Stimulated activated CD4-positive, alpha-beta T cell treated with anti-CD3 and anti-CD28 coated beads, Interleukin-15, amount 100 ng/mL, for 24 hours (primary cell): ENCODE measurements around the gene DNAJC3.
A peak's percentile ranks its signal among the peaks of the same experiment; 100 is the strongest.
"Not testable (repeated sequence)": the region's sequence is repeated elsewhere in the genome, so short reads cannot be mapped to it uniquely, and the experiment has no call there.

Experiments
- DNase-seq: peaks from one replicate; pipeline ENCODE4 v3.0.0-alpha.2; 2020

DNAJC3 gene

DNA sequence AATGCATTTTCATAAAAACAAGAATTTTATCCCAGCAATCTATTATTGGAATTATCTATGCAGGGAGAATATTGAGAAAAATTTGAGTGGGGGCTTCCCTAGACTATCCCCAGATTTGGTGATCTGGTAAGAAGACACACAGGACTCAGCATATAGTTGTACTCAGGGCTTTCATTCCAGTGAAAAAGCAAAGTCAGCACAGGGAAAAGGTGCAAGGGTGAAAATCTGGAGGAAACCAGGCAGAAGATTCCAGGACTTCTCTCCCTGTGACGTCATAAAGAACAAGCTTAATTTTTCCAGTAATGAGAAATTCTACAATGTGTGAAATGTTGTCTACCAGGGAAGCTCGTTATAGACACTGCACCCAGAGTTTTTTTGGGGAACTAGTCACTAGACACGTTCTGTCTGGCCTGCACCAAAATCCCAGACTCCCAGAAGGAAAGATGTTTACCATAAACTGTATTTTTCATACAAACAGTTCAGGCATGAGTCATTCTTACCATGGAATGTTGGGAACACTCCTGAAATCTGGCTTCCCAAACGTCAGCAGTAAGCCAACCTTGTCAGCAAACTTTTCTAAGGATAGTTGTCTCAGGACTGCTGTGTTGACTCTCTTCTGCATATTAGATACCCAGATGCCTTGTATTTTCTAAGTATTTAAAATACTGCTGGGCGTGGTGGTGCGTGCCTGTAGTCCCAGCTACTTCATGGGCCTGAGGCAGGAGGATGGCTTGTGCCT is 107.4 kb downstream of the DNAJC3 start:
- DNase-seq: no peak

DNA sequence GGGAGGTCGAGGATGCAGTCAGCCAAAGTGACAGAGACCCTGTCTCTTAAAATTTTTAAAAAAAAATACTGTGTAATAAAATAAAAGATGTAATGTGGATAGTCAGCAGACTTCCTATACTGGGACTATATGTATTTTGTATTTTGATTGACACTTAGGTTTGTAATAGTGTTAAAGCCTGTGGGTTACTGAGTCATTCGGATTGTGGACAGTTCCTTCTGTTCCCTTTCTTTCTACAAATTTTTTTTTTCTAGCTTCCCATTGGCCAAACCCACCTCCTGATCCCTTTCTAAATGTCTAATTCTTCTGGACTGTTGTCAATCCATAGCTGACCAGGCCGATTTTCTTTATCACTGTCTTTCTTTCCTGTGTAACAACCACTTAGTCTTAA is 108.0 kb downstream of the DNAJC3 start:
- no peak for DNase-seq

DNA sequence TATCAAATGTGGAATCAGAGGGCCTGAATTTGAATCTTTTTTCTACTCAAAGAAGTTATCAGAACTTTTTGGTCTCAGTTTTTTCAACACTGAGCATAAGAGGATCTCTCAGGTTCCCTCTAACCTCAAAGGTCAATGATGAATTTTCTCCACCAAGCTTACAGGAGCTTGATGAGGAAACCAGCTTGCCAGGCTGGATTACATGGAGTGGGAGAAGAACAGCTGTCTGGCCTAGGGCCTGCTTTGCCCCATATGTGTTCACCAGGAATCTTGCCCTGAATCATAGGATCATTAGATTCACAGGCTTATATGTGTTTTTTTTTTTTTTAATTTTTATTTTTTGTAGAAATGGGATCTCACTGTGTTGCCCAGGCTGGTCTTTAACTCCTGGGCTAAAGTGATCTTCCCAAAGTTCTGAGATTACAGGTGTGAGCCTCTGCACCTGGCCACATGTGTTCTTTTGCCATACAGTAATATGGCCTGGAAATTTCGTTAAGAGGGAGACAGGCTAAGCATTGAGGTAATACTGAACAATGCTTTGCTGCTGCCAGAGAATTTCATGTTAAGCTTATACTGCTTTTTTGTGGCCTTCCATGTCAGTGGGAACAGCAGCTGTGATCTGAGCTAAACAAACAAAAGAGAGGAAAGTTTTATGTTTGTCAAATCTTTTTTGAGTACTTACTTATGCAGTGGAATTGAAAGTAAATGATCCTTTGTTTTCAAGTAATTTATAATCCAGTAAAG is 110.6 kb downstream of the DNAJC3 start:
- no peak for DNase-seq

DNA sequence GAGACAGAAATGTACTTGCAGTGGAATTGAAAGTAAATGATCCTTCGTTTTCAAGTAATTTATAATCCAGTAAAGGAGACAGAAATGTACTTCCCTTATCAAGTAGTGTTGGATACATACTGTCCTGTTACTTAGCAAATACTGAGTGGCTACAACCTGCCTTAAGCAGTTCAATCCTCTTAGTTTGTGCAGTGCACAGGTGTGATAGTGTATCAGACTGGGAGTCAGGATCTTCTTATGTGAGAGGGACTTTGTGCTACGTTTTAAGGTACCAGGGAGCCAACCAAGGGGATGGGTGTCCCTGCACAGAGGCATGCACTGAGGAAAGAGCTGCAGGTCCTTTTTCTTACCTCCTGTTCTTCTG is 111.1 kb downstream of the DNAJC3 start:
- DNase-seq: no peak

DNA sequence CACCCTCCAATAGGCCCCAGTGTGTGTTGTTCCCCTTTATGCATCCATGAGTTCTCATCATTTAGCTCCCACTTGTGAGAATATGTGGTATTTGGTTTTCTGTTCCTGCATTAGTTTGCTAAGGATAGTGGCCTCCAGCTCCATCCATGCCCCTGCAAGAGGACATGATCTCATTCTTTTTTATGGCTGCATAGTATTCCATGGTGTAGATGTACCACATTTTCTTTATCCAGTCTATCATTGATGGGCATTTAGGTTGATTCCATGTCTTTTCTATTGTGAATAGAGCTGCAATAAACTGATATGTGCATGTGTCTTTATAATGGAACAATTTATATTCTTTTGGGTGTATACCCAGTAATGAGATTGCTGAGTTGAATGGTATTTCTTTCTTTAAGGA is 112.4 kb downstream of the DNAJC3 start:
- DNase-seq: not testable (repeated sequence)

DNA sequence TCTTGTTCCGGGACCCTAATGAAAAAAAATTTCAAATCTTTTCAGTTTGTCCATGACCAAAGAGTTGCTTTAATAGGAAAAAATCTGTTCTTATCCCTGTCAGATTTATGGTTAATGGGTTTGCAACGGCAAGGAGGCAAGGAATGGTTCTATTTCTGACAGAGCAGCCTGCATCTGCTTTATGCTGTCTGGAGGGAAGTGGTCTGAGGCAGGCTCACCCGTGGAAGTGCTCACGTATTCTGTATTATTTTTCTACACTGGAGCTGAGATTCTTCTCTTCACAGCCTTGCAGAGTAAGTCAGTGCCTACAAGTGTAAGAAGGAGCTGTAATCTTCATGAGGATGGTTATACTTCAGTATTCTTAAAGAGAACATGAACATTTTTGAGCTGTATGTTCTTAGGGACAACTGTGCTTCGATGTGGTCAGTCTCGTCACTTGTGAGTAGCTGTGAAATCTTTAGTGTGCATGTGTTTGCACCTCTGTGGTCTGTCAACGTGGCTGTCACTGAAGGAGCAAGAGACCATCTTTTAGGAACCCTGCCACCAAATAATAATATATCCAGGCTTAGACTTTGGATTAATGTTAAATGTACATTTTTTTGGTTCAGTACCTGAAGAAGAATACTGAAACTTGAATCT is 114.3 kb downstream of the DNAJC3 start:
- no peak for DNase-seq

DNA sequence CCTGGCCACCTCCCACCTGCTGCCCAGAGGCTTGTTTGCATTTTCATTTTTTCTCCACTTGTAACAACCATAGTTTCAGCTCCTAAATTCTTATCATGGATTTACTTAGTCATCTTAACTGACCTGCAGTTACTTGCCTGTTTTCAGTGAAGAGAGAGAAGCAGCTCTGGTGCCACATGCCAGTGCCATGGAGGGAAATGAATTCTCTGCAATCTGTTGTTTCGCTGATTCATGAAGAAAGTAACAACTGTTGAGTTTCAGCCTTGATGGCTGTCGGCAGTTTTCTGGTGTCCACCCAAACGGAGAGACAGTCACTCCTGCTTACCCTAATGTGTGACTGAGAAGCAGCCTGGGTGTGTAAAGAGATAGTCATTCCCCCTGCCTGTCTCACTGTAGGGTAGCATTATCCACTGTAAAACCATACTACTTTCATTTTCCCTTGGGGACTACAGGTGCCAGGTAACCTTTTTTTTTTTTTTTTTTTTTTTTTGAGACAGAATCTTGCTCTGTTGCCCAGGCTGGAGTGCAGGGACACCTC is 116.1 kb downstream of the DNAJC3 start:
- DNase-seq: no peak

DNA sequence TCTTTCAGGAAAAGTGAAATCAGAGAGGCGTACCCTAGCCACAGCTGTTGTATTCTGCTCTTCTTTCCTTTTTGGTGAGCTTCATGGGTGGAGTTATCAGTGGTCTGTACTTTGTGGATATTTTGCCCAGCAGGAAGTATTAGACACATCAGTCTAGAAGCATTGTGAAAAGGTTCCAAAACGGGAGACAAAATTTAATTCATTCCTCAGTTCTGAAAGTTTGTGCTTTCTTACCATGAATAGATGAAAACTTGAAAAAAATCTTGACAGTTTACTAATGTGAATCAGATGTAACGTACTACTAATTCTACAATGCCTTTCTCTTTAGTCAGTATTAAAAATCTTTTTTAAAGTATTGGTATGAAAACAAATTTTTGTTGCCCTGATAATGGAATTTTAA is 116.8 kb downstream of the DNAJC3 start:
- no peak for DNase-seq

DNA sequence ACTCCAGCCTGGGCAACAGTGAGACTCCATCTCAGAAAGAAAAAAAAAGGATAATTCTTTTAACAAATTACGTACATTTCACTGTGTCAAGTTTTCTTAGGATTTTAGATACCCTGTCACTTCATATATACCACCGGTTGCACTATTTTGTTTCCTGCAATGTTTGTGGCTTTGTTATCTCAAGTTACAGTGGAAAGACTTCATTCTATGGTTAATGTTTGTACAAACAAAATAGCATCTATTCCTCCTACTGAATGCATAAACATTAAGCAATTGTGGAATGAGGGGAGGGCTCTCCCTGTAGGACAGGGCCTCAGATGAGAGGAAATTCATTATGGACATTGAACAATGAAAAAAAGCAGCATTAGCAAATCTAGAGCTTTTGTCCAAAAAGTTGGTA is 120.1 kb downstream of the DNAJC3 start:
- no peak for DNase-seq

DNA sequence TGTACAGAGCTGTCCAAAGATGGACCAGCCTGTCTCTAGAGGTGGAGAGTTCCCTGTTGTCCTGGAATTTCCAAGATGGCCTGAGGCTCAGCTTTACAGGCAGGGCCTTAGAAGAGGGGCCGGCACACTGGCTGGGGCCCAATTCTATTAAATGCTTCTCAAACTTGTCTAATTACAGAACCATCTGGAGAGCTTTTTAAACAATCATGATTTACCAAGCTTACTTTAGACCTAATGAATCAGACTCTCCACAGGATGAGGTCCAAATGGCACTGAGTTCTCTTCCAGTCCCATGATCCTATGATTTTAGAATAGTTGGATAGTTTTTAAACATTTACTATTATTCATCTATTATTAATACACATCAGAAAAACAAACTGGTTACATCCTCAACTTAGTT is 123.5 kb downstream of the DNAJC3 start:
- DNase-seq: no peak

DNA sequence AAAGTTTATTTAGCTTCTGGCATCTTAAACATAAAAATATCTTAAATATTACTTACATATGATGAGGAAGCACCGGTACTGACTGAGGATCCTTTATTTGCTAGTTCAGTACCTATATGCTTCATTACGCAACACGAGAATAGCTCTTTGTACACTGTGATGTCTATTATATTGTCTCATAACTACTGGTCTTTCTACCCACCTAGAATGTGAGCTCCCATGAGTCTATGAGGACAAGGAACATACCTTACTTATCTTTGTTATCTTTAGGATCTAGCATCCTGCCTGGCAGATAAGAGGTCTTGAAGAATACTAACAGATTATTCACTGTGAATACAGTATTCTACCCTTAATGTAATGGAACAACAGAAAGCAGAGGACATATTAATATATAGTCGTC is 124.9 kb downstream of the DNAJC3 start:
- DNase-seq: no peak

DNA sequence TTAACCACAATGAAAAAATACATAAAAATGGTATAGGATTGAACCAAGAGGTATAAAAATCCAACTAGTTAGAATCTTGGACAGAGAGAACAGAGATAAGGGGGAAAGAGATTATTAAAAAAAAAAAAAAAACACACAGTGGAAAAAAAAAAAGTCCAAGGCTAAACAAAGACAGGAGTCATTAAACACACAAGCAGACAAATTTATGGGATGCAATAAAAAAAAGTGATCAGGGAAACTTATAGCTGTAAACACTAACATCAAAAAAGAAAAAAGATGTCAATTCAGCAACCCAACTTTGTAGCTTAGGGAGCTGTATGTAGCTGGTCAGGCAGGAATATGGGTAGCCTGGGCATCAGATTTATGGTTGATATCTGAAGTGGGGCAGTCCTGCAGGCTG is 129.0 kb downstream of the DNAJC3 start:
- no peak for DNase-seq

DNA sequence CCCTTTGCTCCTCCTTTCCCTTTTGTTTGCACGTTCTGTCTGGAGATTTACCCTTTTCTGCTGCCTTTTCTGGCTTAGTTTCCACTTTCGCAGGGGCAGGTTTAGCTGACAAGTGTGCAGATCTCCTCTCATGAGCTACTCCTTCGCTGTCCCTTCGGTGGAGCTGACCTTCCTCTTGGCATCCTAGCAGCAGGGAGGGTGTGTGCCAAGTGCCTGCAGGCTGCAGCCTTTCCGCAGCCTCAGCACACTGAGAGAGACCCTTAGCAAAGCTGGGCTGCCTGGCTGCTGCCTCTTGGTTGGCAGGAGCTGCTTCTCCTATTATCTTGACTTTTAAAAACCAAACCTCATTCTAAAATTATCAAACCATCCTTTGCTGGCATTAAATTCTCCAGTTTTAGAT is 132.5 kb downstream of the DNAJC3 start:
- no peak for DNase-seq

DNA sequence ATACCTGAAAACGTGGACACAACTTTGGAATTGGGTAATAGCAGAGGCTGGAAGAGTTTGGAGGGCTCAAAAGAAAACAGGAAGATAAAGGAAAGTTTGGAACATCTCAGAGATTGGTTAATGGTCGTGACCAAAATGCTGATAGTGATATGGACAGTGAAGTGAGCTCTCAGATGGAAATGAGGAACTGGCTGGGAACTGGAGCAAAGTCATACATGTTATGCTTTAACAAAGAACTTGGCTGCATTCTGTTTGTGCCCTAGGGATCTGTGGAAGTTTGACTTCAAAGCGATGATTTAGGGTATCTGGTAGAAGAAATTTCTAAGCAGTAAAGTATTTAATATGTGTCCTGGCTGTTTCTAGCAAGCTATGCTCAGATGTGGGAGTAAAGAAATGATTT is 136.2 kb downstream of the DNAJC3 start:
- no peak for DNase-seq

DNA sequence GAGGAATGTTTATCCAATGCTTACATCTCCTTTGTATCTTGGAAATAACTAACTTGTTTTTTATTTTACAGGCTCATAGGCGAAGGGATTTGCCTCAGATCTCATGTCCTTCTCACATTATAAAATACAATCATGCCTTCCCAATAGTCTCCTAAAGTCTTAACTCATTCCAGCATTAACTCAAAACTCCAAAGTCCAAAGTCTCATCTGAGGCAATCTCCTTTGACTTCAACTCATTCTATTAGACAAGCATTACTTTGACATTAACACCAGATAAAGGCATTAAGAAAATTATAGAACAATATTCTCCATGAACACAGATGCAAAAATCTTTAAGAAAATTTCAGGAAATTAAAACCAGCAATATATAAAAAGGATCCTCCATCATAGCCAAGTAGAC is 137.6 kb downstream of the DNAJC3 start:
- DNase-seq: no peak

DNA sequence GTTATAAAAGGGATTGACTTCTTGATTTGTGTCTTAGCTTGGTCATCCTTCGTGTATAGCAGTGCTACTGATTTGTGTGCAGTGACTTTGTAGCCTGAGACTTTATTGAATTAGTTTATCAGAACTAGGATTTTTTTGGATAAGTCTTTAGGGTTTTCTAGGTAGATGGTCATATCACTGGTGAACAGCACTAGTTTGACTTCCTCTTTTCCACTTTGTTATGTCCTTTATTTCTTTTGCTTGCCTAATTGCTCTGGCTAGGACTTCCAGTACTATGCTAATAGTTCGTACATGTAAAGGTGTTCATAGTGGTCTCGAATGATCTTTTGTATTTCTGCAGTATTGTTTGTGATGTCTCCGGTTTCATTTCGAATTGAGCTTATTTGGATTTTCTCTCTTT is 145.4 kb downstream of the DNAJC3 start:
- DNase-seq: no peak

DNA sequence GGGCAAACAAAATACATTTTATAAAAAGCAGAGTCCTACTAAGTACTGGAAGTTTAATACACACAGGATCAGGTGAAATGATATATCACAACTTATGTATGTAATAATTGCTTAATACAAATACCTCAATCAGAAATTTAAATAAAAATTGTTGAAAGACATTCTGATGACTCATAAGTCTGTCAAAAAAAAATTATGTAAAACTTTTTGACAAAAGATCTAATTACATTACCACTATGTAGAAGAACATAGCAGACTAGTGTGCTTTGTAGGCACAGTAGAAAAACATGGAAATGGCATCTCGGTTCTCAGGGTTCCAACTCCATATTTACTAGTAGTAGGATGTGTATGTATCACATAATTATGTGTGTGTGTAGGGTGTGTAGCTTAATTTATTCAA is 156.2 kb downstream of the DNAJC3 start:
- DNase-seq: no peak

DNA sequence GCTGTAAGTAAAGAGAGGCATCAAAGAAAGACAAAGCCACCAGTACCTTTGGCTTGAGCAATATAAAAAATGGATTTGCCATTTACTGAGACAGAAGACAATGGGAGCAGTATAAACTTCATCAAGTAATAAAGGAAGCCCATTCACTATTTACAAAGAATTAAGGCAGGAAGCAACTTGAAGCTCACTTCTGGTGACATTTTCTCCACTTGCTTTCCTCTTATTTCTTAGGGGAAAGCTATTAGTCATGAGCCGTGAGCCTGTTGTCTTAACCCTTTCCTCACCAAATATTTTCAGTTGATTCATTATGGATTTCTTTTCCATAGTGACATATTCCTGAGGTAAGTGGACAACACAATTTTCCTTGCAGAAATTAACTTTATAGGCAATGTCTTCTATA is 156.8 kb downstream of the DNAJC3 start:
- no peak for DNase-seq

DNA sequence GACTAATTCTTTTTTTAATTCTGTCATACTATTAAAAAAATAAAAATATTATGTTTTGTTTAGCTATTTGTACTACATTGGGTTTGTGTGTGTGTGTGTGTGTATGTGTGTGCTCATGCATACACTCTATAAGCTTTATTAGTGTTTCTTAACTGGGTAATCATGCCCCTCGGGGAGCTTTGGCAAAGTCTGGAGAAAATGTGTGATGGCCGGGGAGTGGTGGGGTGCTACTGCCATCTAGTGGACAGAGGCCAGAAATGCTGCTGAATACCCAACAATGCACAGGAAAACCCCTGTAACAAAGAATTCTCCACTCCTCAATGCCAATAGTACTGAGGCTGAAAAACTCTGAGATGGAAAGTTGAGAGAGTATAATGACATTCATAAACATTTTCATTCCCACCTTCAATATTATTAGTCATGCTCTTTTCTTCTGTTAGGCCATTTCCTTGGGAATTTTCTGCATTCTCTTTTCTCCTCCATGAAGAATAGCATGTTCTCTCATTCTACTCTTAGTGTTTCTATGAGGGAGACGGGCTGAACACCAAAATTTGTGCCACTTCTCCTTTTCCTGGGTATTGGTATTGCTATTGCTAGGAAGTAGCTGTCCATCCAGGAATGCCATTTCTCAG is 157.3 kb downstream of the DNAJC3 start:
- peak; percentile 63 for DNase-seq

DNA sequence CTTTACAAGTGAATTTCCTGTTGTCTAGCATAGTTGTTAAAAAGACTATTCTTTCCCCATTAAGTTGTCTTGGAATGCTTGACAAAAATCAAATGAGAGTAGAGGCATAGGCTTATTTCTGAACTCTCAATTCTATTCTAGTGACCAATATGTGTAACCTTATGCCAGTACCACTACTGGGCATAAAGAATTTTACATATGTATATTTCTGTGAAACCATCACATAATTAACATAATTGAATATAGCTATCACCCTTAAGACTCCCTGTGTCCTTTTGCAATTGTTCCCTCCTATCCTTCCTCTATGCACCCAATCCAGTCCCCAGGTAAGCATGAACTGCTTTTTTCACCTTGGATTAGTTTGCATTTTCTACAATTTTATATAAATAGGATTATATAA is 165.0 kb downstream of the DNAJC3 start:
- DNase-seq: no peak

DNA sequence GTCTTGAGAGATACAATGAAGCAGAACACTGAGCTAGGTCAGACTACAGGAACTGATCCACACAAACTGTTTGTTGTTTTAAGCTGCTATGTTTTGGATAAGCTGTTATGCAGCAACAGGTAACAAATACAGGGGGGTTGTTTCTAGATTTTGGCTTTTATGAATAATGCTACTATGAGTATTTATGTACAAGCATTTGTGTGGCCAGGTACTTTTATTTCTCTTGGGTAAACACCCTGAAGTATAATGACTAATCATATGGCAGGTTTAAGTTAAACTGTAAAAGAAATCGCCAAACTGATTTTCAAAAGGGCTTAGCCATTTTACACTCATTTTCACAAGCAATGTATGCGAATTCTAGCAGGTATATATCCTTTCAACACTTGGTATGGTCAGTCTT is 166.0 kb downstream of the DNAJC3 start:
- DNase-seq: no peak
